GM19438 (cell line): ENCODE measurements around the gene DGCR6L.
"Not testable (repeated sequence)": the region's sequence is repeated elsewhere in the genome, so short reads cannot be mapped to it uniquely, and the experiment has no call there.

Experiments used
- ATAC-seq: cut with Tn5 transposase; IDR thresholded peaks from one replicate; pipeline ENCODE4 v1.9.1; 2021; ENCODE audit warnings: low read depth; ENCODE audit not compliant: unreplicated experiment

Gene DGCR6L

DNA sequence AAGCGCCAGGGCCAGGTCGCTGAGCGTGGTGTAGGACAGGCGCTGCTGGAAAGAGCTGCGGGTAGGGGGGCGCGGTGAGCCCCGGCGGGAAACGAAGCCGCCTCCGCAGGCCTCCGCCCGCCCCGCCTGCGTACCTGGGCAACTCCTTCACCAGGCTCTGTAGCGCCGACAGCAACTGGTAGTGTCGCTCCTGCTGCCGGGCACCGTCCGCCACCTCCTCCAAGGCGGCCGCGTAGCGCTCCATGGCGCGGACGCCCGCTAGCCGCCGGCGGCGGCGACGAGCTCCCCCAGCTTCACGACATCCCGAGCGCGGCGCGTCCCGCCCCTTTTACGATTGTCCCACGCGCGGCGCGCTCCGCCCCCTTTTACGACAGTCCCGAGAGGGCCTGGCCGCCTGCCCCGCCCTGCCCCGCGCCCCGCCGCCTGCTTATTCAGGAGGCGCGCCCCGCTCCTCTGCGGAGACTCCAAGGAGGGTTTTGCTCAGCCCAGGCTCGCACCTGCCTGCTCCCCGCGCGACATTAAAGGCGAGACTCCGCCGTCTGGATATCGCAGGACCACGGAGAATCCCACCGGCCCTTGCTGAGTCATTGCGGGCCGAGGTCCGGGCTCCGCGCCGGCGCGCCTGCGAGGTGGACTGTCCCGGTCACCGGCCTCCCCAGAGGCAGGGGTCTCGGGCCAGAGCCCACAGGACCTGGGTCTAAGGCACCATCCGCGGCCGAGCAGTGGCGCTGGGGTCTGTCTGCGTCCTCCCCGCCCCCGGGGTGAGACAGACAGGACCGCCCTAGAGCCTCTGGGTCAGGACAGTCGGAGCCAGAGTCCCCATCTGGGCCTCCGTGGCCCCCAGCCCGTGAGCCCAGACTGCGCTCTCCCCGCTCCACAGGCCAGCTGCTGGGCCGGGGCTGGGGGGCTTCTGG, at the start of gene DGCR6L:
Gene DGCR6L, minus strand, starts transcription at position 316 of the 914 bp plus-strand sequence. Its CDS starts 72 bp downstream, at position 244.
- ATAC-seq, result peak; percentile 59

- not testable (repeated sequence) for ATAC-seq
Measured at GRCh38 chr22:20368875-20369274, 49.0 kb upstream of the DGCR6L start.

DNA sequence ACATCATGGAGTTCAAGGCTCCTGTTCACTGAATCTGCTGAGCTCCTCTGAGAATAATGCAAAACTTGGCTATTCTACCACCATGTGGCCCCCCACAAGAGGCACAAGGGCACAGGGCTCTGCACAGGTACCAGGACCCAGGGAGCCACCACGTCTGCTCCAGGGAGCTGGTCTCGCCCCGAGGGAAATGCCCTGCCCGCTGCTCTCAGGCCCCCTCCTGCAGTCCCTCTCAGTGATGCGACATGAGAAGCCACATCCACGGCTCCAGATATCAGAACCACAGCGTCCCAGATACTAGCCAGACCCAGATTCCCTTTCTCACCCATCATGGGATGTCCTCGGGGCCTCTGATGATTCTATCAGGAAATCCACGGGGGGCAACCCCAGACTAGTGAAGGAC, 47.0 kb upstream of the DGCR6L start:
- not testable (repeated sequence) for ATAC-seq

GRCh38 chr22:20364335-20365260, 44.7 kb upstream of the DGCR6L start:
- not testable (repeated sequence) for ATAC-seq

DNA sequence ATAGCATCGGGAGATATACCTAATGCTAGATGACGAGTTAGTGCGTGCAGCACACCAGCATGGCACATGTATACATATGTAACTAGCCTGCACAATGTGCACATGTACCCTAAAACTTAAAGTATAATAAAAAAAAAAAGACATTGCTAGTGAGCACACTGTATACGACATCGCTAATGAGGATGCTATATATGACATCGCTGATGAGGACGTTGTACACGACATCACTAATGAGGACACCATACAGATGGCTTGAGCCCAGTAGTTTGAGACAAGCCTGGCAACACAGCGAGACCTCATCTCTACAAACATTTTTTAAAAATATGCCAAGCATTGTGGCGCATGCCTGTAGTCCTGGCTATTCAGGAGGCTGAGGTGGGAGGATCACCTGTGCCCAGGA, 42.5 kb upstream of the DGCR6L start:
- ATAC-seq, result not testable (repeated sequence)

- ATAC-seq, result not testable (repeated sequence)
Measured at GRCh38 chr22:20361752-20362229, 41.9 kb upstream of the DGCR6L start.

DNA sequence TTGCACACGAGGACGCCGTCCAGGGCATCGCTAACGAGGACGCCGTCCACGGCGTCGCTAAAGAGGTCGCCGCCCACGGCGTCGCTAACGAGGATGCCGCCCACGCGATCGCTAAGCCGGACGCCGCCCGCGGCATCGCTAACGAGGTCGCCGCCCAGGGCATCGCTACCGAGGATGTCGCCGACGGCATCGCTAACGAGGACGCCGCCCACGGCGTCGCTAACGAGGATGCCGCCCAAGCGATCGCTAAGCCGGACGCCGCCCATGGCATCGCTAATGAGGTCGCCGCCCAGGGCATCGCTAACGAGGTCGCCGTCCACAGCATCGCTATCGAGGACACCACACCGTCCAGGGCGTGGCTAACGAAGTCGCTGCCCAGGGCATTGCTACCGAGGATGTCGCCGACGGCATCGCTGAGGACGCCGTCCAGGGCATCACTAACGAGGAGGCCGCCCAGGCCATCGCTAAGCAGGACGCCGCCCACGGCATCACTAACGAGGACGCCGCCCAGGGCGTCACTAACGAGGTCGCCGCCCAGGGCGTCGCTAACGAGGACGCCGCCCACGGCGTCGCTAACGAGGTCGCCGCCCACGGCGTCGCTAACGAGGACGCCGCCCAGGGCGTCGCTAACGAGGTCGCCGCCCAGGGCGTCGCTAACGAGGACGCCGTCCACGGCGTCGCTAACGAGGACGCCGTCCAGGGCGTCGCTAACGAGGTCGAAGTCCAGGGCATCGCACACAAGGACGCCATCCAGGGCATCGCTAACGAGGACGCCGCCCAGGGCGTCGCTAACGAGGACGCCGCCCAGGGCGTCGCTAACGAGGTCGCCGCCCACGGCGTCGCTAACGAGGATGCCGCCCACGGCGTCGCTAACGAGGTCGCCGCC, 41.2 kb upstream of the DGCR6L start:
- ATAC-seq, result not testable (repeated sequence)

DNA sequence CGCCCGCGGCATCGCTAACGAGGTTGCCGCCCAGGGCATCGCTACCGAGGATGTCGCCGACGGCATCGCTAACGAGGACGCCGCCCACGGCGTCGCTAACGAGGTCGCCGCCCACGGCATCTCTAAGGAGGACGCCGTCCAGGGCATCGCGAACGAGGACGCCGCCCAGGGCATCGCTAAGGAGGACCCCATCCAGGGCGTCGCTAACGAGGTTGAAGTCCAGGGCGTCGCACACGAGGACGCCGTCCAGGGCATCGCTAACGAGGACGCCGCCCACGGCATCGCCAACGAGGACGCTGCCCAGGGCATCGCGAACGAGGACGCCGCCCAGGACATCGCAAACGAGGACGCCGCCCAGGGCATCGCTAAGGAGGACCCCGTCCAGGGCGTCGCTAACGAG, 40.4 kb upstream of the DGCR6L start:
- not testable (repeated sequence) for ATAC-seq

DNA sequence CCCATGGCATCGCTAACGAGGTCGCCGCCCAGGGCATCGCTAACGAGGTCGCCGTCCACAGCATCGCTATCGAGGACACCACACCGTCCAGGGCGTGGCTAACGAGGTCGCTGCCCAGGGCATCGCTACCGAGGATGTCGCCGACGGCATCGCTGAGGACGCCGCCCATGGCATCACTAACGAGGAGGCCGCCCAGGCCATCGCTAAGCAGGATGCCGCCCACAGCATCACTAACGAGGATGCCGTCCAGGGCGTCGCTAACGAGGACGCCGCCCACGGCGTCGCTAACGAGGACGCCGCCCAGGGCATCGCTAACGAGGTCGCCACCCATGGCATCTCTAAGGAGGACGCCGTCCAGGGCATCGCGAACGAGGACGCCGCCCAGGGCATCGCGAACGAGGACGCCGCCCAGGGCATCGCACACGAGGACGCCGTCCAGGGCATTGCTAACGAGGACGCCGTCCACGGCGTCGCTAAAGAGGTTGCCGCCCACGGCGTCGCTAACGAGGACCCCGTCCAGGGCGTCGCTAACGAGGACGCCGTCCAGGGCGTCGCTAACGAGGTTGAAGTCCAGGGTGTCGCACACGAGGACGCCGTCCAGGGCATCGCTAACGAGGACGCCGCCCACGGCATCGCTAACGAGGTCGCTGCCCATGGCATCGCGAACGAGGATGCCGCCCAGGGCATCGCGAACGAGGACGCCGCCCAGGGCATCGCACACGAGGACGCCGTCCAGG, 38.8 kb upstream of the DGCR6L start:
- ATAC-seq, result not testable (repeated sequence)

- not testable (repeated sequence) for ATAC-seq
Measured at GRCh38 chr22:20357967-20358366, 38.1 kb upstream of the DGCR6L start.

GRCh38 chr22:20356906-20357305, 37.0 kb upstream of the DGCR6L start:
- not testable (repeated sequence) for ATAC-seq

DNA sequence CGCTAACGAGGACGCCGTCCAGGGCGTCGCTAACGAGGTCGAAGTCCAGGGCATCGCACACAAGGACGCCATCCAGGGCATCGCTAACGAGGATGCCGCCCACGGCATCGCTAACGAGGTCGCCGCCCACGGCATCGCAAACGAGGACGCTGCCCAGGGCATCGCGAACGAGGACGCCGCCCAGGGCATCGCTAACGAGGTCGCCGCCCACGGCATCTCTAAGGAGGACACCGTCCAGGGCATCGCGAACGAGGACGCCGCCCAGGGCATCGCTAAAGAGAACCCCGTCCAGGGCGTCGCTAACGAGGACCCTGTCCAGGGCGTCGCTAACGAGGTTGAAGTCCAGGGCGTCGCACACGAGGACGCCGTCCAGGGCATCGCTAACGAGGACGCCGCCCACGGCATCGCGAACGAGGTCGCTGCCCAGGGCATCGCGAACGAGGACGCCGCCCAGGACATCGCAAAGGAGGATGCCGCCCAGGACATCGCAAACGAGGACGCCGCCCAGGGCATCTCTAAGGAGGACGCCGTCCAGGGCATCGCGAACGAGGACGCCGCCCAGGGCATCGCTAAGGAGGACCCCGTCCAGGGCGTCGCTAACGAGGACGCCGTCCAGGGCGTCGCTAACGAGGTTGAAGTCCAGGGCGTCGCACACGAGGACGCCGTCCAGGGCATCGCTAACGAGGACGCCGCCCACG, 36.2 kb upstream of the DGCR6L start:
- ATAC-seq, result not testable (repeated sequence)

- ATAC-seq, result no peak
Measured at GRCh38 chr22:20354238-20354975, 34.5 kb upstream of the DGCR6L start.

DNA sequence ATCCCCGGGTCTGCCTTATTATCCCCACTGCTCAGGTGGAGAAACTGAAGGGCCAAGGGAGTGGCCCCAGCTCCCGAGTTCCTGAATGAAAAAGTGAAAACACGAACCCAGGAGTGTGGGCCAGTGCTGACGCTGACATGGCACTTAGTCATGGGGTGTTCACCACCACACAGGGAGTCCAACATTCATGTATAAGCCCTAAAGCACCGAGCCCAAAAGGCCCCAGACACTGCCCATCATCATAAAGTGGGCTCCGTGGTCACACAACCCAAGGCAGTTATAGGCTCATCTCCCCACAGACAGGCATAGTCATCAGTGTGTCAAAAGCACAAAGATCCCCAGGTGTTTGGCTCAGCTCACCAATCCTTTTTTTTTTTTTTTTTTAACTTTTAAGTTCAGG, 32.7 kb upstream of the DGCR6L start:
- not testable (repeated sequence) for ATAC-seq

DNA sequence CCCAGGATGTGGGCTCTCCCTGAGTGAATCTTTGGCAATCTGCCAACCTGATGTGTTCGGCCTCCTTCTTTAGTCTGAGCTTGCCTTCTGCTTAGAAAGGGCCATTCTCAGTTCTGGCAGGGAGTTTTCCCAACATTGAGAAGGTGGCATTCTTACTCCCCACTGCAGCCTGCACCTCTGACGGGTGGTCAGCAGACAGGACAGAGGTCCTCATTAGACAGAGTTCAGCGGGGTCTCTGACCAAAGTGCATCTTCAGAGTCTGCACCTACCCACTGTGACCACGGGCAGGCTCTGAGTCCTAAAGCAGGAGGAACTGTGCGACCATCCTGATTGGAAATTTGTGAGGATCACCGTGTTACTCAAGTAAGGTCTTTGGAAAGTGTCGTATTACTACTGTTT, 26.7 kb upstream of the DGCR6L start:
- ATAC-seq, result not testable (repeated sequence)

GRCh38 chr22:20338291-20338690, 18.4 kb upstream of the DGCR6L start:
- not testable (repeated sequence) for ATAC-seq

- ATAC-seq, result not testable (repeated sequence)
Measured at GRCh38 chr22:20337807-20338206, 17.9 kb upstream of the DGCR6L start.

- ATAC-seq, result not testable (repeated sequence)
Measured at GRCh38 chr22:20336561-20336960, 16.7 kb upstream of the DGCR6L start.
